GM18517 (cell line): ENCODE results near the gene RECK.
"Not testable (repeated sequence)": the region's sequence is repeated elsewhere in the genome, so short reads cannot be mapped to it uniquely, and the experiment has no call there.

Source experiments
- ATAC-seq: cut with Tn5 transposase; IDR thresholded peaks from one replicate; pipeline ENCODE4 v1.9.1; 2021; ENCODE audit warnings: mild to moderate bottlenecking, moderate library complexity; ENCODE audit not compliant: unreplicated experiment

The RECK gene

GRCh38 chr9:36152741-36153438 is 116.2 kb downstream of the RECK start:
- no peak for ATAC-seq

DNA sequence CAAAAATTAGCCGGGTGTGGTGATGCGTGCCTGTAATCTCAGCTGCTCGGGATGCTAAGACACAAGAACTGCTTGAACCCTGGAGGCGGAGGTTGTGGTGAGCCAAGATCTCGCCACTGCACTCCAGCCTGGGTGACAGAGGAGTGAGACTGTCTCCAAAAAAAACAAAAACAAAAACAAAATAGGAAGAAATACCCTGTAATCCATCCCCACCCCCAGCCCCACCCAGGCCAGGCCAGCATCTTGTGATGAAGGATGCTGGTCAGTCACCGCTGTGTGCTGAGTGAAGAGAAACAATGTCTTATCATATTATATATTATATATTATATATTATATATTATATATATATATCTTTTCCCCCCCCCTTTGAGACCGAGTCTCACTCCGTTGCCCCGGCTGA is 117.0 kb downstream of the RECK start:
- ATAC-seq: no peak

GRCh38 chr9:36154331-36154952 is 117.7 kb downstream of the RECK start:
- no peak for ATAC-seq

DNA sequence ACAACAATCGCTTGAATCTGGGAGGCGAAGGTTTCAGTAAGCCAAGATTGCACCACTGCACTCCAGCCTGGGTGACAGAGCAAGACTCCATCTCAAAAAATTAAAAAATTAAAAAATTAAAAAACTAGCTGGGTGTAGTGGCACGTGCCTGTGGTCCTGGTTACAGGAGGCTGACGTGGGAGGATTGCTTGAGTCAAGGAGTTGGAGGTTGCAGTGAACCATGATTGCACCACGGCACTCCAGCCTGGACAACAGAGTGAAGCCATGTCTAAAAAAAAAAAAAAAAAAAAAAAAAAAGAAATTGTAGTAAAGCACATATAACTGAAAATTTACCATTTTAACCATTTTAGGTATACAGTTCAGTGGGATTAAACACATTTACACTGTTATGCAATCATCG is 119.4 kb downstream of the RECK start:
- no peak for ATAC-seq

GRCh38 chr9:36158122-36158521 is 121.4 kb downstream of the RECK start:
- ATAC-seq: no peak

DNA sequence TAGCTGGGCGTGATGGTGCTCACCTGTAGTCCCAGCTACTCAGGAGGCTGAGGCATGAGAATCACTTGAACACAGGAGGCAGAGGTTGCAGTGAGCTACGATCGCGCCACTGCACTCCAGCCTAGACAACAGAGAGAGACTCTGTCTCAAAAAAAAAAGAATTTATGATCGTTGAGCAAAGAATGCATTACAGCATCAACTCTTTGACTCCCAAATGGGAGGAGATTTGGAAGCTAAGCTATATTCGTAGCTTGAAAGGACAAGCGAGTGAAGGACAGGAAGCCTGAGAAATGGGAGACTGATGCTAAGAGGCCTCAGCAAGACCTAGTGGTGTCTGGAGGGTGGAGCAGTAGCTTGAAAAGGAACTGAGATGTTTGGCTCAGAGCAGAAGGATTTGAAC is 122.2 kb downstream of the RECK start:
- no peak for ATAC-seq

DNA sequence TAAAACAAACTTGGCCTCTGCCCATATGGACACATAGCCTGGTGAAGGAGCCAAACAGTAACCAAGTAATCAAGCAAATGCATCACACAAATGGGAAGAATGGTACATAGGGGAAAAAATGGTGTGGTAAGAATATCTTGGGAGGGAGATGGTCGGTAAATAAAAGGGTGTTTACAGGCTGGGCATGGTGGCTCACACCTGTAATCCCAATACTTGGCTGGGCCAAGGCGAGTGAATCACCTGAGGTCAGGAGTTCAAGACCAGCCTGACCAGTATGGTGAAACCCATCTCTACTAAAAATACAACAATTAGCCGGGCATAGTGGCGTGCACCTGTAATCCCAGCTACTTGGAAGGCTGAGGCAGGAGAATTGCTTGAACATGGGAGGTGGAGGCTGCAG is 122.8 kb downstream of the RECK start:
- not testable (repeated sequence) for ATAC-seq

- not testable (repeated sequence) for ATAC-seq
Measured at GRCh38 chr9:36160126-36160525, 123.4 kb downstream of the RECK start.

- no peak for ATAC-seq
Measured at GRCh38 chr9:36161187-36161586, 124.5 kb downstream of the RECK start.

DNA sequence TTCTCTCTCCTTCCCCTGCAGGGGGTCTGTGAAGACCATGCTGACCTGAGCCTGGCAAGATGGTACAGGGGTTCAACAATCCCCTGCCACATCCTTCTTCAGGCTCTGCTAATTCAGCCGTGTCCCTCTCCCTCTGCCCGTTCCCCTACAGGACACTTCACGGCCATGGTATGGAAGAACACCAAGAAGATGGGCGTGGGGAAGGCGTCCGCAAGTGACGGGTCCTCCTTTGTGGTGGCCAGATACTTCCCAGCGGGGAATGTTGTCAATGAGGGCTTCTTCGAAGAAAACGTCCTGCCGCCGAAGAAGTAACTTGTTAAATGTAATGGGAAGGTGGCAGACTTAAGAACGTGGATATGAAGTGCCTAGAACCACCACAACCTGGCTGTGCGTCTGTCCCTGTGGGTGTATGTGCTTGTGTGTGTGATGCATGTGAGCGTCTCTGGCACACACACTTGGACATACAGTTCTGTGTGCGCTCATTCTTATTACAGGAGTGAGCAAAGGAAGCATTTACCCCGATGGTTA is 125.6 kb downstream of the RECK start:
- ATAC-seq: no peak

DNA sequence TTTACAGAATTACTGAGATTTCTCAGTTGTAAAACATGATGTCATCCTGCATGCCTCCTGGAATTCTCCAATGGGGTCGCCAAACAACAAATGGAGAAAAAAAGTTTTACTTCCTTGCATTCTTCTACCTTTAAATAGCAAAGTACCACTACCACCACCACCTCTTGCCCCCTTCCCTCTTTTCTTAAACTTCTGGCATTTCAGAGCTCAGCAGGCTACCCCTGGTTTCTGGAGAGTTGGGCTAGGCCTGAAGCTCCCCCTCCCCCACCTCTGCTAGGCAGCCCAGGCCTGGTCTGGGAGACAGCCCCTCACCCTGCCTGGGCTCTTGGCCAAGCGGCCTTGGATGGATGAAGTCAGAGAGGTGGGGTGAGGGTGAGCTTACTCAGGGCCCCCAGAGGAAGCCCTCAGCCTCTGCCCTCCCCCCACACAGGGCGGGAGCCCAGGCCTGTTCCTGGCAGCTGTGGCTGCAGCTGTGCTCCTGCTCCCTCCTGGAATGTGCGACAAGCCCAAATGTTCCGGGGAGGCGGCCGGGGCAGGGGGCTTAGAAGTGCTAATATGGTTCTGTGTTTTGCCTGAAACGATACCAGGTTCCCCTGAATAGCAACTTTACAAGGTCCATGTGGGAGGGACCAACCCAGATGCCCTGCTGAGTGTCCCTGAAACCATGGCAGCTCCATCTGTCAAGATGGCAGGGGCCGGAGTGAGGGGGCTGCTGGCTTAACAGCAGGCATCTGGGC is 126.5 kb downstream of the RECK start:
- ATAC-seq: no peak

DNA sequence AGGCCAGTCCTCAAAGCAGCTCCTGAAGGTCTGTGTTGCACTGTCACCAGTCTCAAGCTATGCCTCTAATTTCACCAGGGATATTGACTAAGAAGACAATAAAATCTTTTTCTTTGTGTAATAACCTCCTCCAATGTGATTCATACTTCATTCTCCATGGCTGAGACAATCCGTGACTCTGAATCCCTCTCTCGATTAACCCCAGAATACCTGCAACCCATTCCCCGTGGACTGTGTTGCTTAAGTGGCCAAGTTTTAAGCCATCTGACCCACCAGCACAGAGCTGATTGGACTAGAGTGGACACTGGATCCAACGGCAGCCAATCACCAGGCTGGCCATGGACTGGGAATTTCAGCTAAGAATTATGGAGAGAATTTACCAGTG is 127.1 kb downstream of the RECK start:
- ATAC-seq: no peak

DNA sequence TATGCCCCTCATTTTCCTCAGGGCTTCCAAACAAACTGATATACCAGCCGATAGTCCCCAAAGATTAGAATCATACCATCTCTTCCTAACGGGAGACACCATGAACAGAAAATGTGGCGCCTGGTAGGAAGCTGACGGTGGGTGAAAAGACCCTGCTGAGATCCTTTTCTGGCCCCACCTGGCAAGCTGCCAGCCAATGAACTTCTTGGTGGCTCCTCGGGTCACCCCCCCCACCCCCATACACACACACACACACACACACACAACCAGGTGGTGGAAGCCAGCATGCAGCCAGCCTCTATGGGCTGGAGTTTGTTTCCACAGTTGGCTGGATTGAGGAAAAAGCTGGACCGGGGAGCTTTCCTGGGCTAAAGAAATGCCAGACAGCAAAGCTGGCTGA is 127.7 kb downstream of the RECK start:
- ATAC-seq: no peak

DNA sequence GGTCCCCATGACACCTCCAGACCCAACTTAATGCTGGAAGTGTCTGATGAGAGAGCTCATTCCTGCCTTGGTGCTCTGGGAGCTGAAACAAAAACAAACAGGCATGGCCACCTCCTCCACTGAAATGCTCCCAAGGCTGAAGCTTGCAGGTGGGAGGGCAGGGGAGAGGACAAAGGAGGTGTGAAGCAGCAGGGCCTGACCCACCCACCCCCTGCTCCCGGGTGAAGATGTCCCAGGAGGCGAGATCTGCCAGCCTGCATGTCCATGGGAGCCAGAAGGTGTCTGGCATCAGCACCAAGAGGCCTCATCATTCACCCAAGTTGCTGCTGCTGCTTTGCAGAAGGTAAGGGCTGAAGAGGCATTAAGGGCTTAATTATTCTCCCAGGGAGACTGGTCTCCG is 128.3 kb downstream of the RECK start:
- ATAC-seq: no peak

DNA sequence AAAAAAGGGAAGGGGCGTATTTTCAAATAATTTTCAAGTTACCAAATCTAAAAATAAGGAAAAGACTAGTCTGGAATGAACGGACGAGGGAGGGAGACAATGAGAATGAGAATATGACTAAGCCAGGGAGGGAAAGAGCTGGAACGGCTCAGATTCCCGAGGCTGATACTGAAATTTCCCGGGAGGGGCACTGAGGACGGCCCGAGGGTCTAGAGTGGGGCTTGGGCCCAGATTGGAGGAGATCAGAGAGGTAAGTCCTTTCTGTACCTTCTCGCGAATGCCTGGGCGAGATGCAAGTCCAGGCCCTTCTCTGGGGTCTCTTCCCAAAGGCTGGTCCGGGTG is 129.1 kb downstream of the RECK start:
- no peak for ATAC-seq

DNA sequence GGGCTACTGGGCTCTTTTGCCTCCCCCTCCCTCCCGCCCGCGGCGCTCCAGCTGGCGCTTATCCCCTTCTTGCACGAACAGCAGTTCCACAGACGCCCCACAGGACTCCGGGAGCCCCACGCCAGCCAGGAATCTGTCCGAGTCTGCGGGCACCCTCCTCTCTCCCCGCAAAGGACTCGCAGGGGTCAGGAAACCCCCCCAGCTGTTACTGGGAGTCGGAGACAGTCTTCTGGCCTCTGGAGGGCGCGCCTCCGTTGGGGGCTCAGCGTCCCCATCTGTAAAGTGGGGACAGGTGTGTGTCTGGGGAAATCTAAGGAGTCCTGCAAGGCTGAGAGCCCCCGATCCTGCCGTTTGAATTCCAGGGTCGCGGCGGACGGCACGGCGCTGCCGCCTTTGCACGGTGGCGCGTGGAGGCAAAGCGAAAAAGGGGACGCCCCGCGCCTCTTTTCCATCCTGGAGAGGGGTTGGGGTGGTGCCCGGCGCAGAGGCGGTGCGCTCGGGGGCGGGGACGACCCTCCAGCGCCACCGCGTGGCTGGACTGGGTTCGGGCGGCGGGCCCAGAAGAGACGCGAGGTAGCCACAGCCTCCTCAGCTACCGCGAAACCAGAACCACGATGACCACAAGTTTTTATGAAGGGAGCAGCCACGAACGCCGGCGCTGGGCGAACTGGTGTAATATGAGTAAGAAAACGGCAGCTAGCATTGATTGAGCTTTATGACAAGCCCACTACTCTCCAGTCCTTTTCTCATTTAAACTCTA is 129.6 kb downstream of the RECK start:
- ATAC-seq: peak; percentile 65

DNA sequence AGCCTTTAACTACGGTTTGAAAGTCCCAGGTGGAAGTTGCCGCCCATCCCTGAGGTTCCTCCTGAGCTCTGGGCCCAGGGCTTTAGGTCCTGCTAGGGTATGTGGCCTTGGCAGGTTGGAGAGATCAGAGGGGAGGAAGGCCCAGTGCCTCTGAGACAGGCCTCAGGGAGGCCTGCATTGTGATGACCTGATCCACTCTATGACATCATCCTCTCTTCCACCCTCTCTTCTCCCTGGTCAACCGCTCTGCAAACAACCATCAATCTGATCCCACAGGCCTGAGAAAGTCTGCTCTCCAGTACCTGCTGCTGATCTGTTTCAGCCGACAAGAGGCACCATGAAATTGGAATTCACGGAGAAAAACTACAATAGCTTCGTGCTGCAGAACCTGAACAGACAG is 132.5 kb downstream of the RECK start, which contains the start of gene CCIN:
TSS of gene CCIN (plus strand) at position 223 of the 400 bp plus-strand sequence. CDS start at position 338, 115 bp downstream.
- no peak for ATAC-seq

DNA sequence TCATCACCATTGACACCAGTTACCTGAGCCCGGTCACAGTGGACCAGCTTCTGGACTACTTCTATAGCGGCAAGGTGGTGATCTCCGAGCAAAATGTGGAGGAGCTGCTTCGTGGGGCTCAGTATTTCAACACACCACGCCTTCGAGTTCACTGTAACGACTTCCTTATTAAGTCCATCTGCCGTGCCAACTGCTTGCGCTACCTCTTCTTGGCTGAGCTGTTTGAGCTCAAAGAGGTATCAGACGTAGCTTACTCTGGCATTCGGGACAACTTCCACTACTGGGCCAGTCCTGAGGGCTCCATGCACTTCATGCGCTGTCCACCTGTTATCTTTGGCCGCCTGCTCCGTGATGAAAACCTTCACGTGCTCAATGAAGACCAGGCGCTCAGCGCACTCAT is 133.0 kb downstream of the RECK start:
- no peak for ATAC-seq

- ATAC-seq: no peak
Measured at GRCh38 chr9:36170531-36170930, 133.8 kb downstream of the RECK start.

GRCh38 chr9:36173861-36174260 is 137.1 kb downstream of the RECK start:
- no peak for ATAC-seq
